ENCODE results near the gene MAP3K3.

The MAP3K3 gene

GRCh38 chr17:63706336-63707082 lies 84.3 kb downstream of the MAP3K3 start:
- Histone ChIP-seq H4K8ac (ENCODE audit: low read depth, low read length) (no peak overlapping the region), H3K14ac (ENCODE audit: low read length) (no peak overlapping the region), H4K91ac (ENCODE audit: low read depth, low read length) (no peak overlapping the region), H2BK5ac (ENCODE audit: low read depth, low read length, poor library complexity) (no peak overlapping the region), H3K18ac (ENCODE audit: low read length) (no peak overlapping the region), H2BK12ac (ENCODE audit: low read length) (no peak overlapping the region), H4K12ac (ENCODE audit: low read depth, low read length) (no peak overlapping the region), H2AK5ac (ENCODE audit: low read length) (no peak overlapping the region), H3K4me2 (ENCODE audit: low read length) (no peak overlapping the region), H3K27ac (ENCODE audit: low read depth, low read length) (no peak overlapping the region), H3K4ac (ENCODE audit: low read depth, low read length) (no peak overlapping the region), H2BK120ac (ENCODE audit: insufficient read depth, low read length, poor library complexity) (no peak overlapping the region), H3K79me2 (ENCODE audit: control insufficient read depth, insufficient read depth, low read length, poor library complexity) (no peaks in the 10 kb centered on the region), H3K36me3 (ENCODE audit: control insufficient read depth in 1 of 2, insufficient read depth in 2 of 2, low read length in 2 of 2) (peaks cover 13 to 33% of the 10 kb centered on the region in 2 experiments), H3K9ac (ENCODE audit: low read length) (no peak overlapping the region), H3K9me3 (ENCODE audit: insufficient read depth, low read depth, low read length) (peaks cover 2% of the 10 kb centered on the region), H3K27me3 (ENCODE audit: insufficient read depth, low read length) (no peaks in the 10 kb centered on the region), H3K4me3 (ENCODE audit: low read depth, low read length) (no peak overlapping the region), H2AFZ (ENCODE audit: insufficient read depth, low read length, poor library complexity) (no peak overlapping the region), H3K4me1 (ENCODE audit: control insufficient read depth in 1 of 2, insufficient read depth in 2 of 2, low read length in 2 of 2) (peaks cover 0 to under 1% of the 10 kb centered on the region in 2 experiments), H3K79me1 (ENCODE audit: low read length) (no peaks in the 10 kb centered on the region), H3K23ac (ENCODE audit: low read length) (no peak overlapping the region)
- DNase-seq = no peak
- WGBS (ENCODE audit: extremely low coverage, insufficient coverage, insufficient read length) = no CpG with 5 or more reads among the region's 7 CpGs

DNA sequence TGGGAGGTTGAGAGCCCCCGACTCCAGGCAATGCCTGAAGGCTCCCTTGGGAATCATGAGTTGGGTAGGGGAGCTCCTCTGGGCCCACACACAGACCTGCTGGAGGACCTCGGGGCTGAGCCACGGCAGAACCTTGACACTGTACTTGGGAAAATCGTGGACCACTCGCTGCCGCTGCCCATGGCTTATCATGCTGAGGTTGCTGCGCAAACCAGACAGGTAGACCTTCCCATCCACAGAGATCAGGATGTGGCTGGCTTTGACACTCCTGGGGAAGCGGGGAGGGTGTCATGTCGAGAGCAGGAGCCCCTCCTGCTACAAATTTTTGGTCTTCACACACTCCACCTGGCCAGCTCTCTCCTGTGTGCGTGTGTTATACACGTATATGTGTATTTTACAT lies 84.9 kb downstream of the MAP3K3 start:
- Histone ChIP-seq H3K4me2 (ENCODE audit: low read length) (no peak overlapping the region), H3K9ac (ENCODE audit: low read length) (no peak overlapping the region), H3K9me3 (ENCODE audit: insufficient read depth, low read depth, low read length) (peaks cover 2% of the 10 kb centered on the region), H3K79me2 (ENCODE audit: control insufficient read depth, insufficient read depth, low read length, poor library complexity) (no peaks in the 10 kb centered on the region), H3K4ac (ENCODE audit: low read depth, low read length) (no peak overlapping the region), H3K79me1 (ENCODE audit: low read length) (no peaks in the 10 kb centered on the region), H3K36me3 (ENCODE audit: control insufficient read depth in 1 of 2, insufficient read depth in 2 of 2, low read length in 2 of 2) (peaks cover 14 to 33% of the 10 kb centered on the region in 2 experiments), H3K4me3 (ENCODE audit: low read depth, low read length) (no peak overlapping the region), H2AK5ac (ENCODE audit: low read length) (no peak overlapping the region), H3K23ac (ENCODE audit: low read length) (no peak overlapping the region), H3K18ac (ENCODE audit: low read length) (no peak overlapping the region), H2BK120ac (ENCODE audit: insufficient read depth, low read length, poor library complexity) (no peak overlapping the region), H4K8ac (ENCODE audit: low read depth, low read length) (no peak overlapping the region), H2BK5ac (ENCODE audit: low read depth, low read length, poor library complexity) (no peak overlapping the region), H3K27ac (ENCODE audit: low read depth, low read length) (no peak overlapping the region), H3K14ac (ENCODE audit: low read length) (no peak overlapping the region), H2BK12ac (ENCODE audit: low read length) (no peak overlapping the region), H2AFZ (ENCODE audit: insufficient read depth, low read length, poor library complexity) (no peak overlapping the region), H3K27me3 (ENCODE audit: insufficient read depth, low read length) (no peaks in the 10 kb centered on the region), H3K4me1 (ENCODE audit: control insufficient read depth in 1 of 2, insufficient read depth in 2 of 2, low read length in 2 of 2) (no peaks in the 10 kb centered on the region), H4K12ac (ENCODE audit: low read depth, low read length) (no peak overlapping the region), H4K91ac (ENCODE audit: low read depth, low read length) (no peak overlapping the region)
- no peak for DNase-seq
- WGBS (ENCODE audit: extremely low coverage, insufficient coverage, insufficient read length) = no CpG with 5 or more reads among the region's 11 CpGs

GRCh38 chr17:63709110-63709509 lies 86.9 kb downstream of the MAP3K3 start:
- no peak for DNase-seq
- no peak overlapping the region for H3K23ac ChIP-seq (ENCODE audit: low read length)
- H2AK5ac ChIP-seq (ENCODE audit: low read length) = no peak overlapping the region
- no peaks in the 10 kb centered on the region for H3K4me1 ChIP-seq (ENCODE audit: control insufficient read depth in 1 of 2, insufficient read depth in 2 of 2, low read length in 2 of 2)
- no peak overlapping the region for H4K91ac ChIP-seq (ENCODE audit: low read depth, low read length)
- H2BK120ac ChIP-seq (ENCODE audit: insufficient read depth, low read length, poor library complexity) = no peak overlapping the region
- no peak overlapping the region for H2BK12ac ChIP-seq (ENCODE audit: low read length)
- H3K4me2 ChIP-seq (ENCODE audit: low read length) = no peak overlapping the region
- H3K27ac ChIP-seq (ENCODE audit: low read depth, low read length) = no peak overlapping the region
- H3K36me3 ChIP-seq (ENCODE audit: control insufficient read depth in 1 of 2, insufficient read depth in 2 of 2, low read length in 2 of 2) = peaks cover 13 to 23% of the 10 kb centered on the region in 2 experiments
- no peaks in the 10 kb centered on the region for H3K79me2 ChIP-seq (ENCODE audit: control insufficient read depth, insufficient read depth, low read length, poor library complexity)
- H2BK5ac ChIP-seq (ENCODE audit: low read depth, low read length, poor library complexity) = no peak overlapping the region
- no peaks in the 10 kb centered on the region for H3K79me1 ChIP-seq (ENCODE audit: low read length)
- H4K8ac ChIP-seq (ENCODE audit: low read depth, low read length) = no peak overlapping the region
- H3K18ac ChIP-seq (ENCODE audit: low read length) = no peak overlapping the region
- peaks cover 2% of the 10 kb centered on the region for H3K9me3 ChIP-seq (ENCODE audit: insufficient read depth, low read depth, low read length)
- WGBS (ENCODE audit: extremely low coverage, insufficient coverage, insufficient read length) = no CpG with 5 or more reads among the region's 6 CpGs
- no peak overlapping the region for H4K12ac ChIP-seq (ENCODE audit: low read depth, low read length)
- H3K27me3 ChIP-seq (ENCODE audit: insufficient read depth, low read length) = no peaks in the 10 kb centered on the region
- no peak overlapping the region for H2AFZ ChIP-seq (ENCODE audit: insufficient read depth, low read length, poor library complexity)
- H3K9ac ChIP-seq (ENCODE audit: low read length) = no peak overlapping the region
- H3K14ac ChIP-seq (ENCODE audit: low read length) = no peak overlapping the region
- H3K4ac ChIP-seq (ENCODE audit: low read depth, low read length) = no peak overlapping the region
- H3K4me3 ChIP-seq (ENCODE audit: low read depth, low read length) = no peak overlapping the region

- H3K4me2 ChIP-seq (ENCODE audit: low read length) = no peak overlapping the region
- DNase-seq = no peak
- no peak overlapping the region for H3K9ac ChIP-seq (ENCODE audit: low read length)
- no peak overlapping the region for H2AK5ac ChIP-seq (ENCODE audit: low read length)
- no CpG with 5 or more reads among the region's 10 CpGs for WGBS (ENCODE audit: extremely low coverage, insufficient coverage, insufficient read length)
- no peak overlapping the region for H4K8ac ChIP-seq (ENCODE audit: low read depth, low read length)
- no peak overlapping the region for H4K91ac ChIP-seq (ENCODE audit: low read depth, low read length)
- no peak overlapping the region for H3K27ac ChIP-seq (ENCODE audit: low read depth, low read length)
- H3K79me1 ChIP-seq (ENCODE audit: low read length) = no peaks in the 10 kb centered on the region
- H3K27me3 ChIP-seq (ENCODE audit: insufficient read depth, low read length) = no peaks in the 10 kb centered on the region
- H4K12ac ChIP-seq (ENCODE audit: low read depth, low read length) = no peak overlapping the region
- no peaks in the 10 kb centered on the region for H3K4me1 ChIP-seq (ENCODE audit: control insufficient read depth in 1 of 2, insufficient read depth in 2 of 2, low read length in 2 of 2)
- no peak overlapping the region for H2BK5ac ChIP-seq (ENCODE audit: low read depth, low read length, poor library complexity)
- no peak overlapping the region for H2BK120ac ChIP-seq (ENCODE audit: insufficient read depth, low read length, poor library complexity)
- H3K14ac ChIP-seq (ENCODE audit: low read length) = no peak overlapping the region
- H3K18ac ChIP-seq (ENCODE audit: low read length) = no peak overlapping the region
- no peak overlapping the region for H3K23ac ChIP-seq (ENCODE audit: low read length)
- no peak overlapping the region for H2BK12ac ChIP-seq (ENCODE audit: low read length)
- H3K79me2 ChIP-seq (ENCODE audit: control insufficient read depth, insufficient read depth, low read length, poor library complexity) = no peaks in the 10 kb centered on the region
- H3K36me3 ChIP-seq (ENCODE audit: control insufficient read depth in 1 of 2, insufficient read depth in 2 of 2, low read length in 2 of 2) = peaks cover 4 to 9% of the 10 kb centered on the region in 2 experiments
- H2AFZ ChIP-seq (ENCODE audit: insufficient read depth, low read length, poor library complexity) = no peak overlapping the region
- no peaks in the 10 kb centered on the region for H3K9me3 ChIP-seq (ENCODE audit: insufficient read depth, low read depth, low read length)
- no peak overlapping the region for H3K4me3 ChIP-seq (ENCODE audit: low read depth, low read length)
- no peak overlapping the region for H3K4ac ChIP-seq (ENCODE audit: low read depth, low read length)
These were observed 92.5 kb downstream of the MAP3K3 start for GRCh38 chr17:63714550-63715277.

All from trophoblast cell (in vitro differentiated cells and primary cell).